HG02759 (cell line): ENCODE results near the gene ATP1A2.
A peak's percentile ranks its signal among the peaks of the same experiment; 100 is the strongest.

Experiments used
- ATAC-seq: cut with Tn5 transposase; IDR thresholded peaks from one replicate; pipeline ENCODE4 v1.9.1; 2021; ENCODE audit warnings: mild to moderate bottlenecking, moderate library complexity; ENCODE audit not compliant: unreplicated experiment

The ATP1A2 gene

GRCh38 chr1:160168609-160169369 lies 53.2 kb downstream of the ATP1A2 start:
- ATAC-seq: no peak

DNA sequence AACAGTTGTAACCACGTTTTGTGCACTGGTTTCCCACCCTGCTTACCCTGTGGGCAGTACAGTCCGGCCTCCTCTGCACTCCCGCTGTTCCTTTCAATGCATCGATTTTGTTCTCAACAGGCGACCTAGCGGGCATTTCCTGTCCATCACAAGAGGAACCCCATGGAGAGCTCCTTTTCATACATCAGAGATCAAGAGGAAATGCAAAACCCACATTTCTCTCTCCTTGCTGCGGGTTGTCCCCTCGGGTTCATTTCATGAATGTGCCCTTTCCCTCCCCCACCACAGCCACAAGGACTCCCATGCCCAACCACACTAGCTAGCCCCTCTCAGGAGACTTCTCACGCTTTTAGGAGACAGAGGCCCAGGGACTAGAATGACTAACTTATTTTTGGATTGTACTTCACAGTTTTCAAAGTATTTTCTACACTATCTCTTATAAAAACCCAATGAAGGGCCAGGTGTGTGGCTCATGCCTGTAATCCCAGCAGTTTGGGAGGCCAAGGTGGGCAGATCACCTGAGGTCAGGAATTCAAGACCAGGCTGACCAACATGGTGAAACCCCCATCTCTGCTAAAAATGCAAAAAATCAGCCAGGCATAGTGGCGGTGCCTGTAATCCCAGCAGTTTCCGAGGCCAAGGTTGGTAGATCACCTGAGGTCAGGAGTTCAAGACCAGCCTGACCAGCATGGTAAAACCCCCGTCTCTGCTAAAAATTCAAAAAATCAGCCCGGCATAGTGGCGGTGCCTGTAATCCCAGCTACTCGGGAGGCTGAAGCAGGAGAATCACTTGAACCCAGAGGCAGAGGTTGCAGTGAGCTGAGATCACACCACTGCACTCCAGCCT lies 54.2 kb downstream of the ATP1A2 start:
- peak; percentile 74 for ATAC-seq

GRCh38 chr1:160171354-160171753 lies 55.8 kb downstream of the ATP1A2 start:
- ATAC-seq: no peak

GRCh38 chr1:160171980-160172379 lies 56.4 kb downstream of the ATP1A2 start:
- ATAC-seq: no peak

DNA sequence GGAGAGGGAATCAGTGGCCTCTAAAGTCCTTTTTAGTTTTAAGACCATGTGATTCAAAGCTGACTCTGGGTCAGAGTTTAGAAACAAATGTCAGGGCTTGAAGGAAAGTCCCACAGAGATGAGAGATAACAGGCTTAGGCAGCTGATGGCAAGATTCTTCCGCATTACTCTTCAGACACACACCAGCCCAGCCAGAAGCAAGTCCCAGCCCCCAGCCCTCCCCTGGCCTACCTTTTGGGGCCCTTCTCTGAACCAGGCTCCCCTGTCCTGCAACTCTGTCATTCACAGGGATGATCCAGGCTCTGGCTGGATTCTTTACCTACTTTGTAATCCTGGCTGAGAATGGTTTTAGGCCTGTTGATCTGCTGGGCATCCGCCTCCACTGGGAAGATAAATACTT lies 61.7 kb downstream of the ATP1A2 start:
- ATAC-seq: no peak

- ATAC-seq: no peak
These were observed 62.1 kb downstream of the ATP1A2 start for GRCh38 chr1:160177667-160178066.

DNA sequence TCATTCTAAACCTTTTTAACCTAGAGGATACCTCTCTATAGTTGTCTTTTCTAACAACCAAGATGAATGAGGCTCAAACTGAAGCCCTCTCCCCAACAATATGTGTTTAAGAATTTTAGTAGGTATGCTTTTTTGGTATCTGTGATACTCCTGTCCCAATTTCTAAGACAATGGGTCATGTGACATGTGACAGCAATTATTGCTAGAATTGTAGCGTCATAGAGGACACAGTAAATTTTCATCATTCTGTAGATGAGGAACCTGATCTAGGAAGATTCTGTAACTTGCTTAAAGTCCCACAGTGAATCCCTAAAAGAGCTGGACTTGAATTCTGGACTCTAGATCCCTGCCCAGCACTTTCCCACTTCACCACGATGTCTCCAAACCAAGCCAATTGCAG lies 63.2 kb downstream of the ATP1A2 start:
- no peak for ATAC-seq

- no peak for ATAC-seq
These were observed 63.8 kb downstream of the ATP1A2 start for GRCh38 chr1:160179336-160179735.

GRCh38 chr1:160186246-160186645 lies 70.7 kb downstream of the ATP1A2 start:
- ATAC-seq: no peak

DNA sequence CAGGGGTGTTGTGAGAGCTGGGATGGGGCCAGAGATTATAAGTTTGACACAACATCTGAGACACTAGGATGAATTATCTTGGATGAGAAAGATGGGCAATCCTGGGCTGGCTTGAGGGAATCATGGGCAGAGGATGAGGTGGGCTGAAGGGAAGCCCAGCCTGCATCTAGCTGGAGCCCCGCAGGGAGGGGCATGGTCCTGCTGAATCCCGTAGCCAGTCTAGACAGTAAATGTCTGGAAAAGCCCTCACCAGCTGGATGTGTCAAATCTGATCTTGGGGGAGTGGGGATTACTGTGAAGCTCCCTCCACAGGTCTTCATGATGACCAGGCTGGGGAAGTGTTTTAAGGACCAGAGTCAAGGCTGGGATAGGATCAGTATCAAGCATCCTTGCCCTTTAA lies 71.2 kb downstream of the ATP1A2 start:
- no peak for ATAC-seq

- no peak for ATAC-seq
These were observed 71.8 kb downstream of the ATP1A2 start for GRCh38 chr1:160187407-160187806.

DNA sequence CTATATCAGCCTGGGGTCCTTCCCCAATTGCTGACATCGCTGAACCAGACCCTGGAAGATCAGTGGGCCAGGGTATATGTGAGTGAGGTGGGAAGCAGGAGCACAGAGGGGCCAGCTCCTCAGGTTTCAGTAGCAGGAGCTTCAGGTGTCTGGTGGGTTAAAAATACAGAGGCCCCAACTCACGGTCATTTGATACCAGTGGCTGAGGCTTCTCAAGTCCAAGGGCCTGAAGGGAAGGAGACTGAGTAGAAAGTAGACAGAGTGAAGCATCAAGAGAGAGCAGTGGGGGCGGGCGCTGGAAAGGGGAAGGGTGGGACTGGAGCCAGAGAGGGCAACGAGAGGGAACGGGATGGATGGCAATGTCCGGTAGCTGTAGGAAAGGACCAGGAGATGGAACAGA lies 72.8 kb downstream of the ATP1A2 start:
- no peak for ATAC-seq

DNA sequence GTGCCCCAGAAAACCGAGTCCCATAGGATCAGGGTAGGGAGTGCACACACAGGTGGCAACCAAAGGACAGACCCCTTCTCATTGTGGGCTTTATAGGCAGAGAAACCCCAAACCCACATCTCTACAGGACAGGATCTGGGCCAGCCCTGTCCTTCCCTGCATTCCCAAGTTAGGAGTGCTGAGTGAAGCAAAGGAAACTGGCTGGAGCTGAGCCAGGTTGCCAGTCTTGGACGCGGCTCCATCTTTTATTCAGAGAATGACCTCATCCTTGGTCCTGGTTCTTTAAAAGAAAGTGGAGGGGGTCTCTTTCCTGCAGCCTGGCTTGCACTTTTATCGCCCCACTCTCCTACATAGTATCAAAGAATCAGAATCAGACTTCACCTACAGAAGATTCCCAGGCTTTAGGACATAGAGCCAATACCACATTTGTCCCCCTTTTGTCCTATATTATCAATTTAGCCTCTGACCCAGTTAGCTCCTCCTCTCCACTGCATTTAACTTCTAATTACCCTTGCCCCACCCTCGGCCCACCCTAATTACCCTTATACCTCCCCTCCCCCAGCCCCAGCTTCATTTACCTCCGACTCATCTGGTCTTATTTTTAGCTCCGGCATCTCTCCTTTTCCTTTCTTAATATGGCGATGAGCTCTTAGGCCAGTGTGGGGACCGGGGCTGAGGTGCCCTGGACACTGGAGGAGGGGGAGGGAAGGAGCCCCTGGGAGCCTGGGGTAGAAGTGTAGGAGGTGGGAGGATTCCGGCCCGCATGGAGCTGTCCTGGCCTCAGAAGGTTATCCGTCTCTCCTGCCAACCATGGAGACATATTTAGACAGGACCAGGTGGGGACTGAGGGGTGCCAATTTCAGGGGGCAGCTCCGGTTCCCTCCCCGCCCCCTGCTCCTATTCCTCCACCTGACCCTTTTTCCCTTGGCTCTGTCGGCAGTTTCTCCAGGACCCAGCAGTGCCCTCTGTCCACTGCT lies 74.4 kb downstream of the ATP1A2 start, which contains the start of gene CASQ1:
Gene CASQ1 (plus strand): TSS at position 927 of the 977 bp plus-strand sequence. CDS start 177 bp downstream, outside the sequence.
- ATAC-seq: no peak

DNA sequence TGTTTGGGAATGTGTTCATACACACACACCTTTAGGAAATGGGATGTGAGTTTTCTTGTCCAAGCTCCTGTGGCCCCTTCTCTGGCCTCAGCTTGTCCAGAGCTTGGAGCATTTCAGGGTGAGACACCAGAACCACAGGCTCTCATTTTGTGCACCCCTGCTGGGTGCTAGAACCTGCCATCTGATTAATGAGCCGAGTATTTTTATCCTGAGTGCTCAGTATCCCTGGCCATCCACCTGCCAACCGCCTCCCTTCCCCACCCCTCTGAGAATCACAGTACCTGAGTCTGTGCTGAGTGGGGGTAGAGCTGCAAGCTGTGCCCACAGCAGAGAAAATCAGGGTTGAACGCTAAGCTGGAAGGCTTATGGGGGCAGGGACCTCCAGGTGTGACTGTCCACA lies 76.2 kb downstream of the ATP1A2 start:
- ATAC-seq: no peak

DNA sequence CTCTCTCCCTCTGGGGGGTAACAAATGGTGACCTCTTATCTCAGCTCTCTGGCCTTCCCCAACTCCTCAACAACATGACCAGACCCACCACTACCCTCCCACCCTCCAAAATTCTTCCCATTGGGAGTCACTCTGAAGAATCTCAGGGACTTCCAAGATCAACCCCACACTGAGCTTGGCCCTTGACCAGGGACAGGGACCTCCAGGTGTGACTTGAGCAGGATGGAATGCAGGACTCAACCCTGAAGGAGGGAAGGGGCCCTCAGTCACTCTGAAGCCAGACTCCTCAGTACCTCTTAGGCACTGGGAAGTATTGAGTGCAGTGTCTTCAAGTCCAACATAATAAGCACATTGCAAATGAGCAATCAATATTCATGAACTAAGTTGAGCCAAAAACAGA lies 76.7 kb downstream of the ATP1A2 start:
- ATAC-seq: no peak
